Measurements from ENCODE around the gene CDH13. TPM values are rescaled to one million over a fixed set of nuclear protein-coding genes. Genes with fewer than 3 reads are reported as not detected.

The CDH13 gene
- total and polyA plus RNA-seq, 12 donors, result 0.86 to 30.6 (median 2.4) TPM

- no peak overlapping the region for H3K4me3 ChIP-seq
- H3K9me3 ChIP-seq (replicated peaks in 1 of 3), result no peaks in the 10 kb centered on the region
- 61 to 82% (median 74%) methylated on average over 3 of the region's 3 CpGs for WGBS, 4 donors
- intact Hi-C loops (cut with DNase I), result no loop called here
- H3K27ac ChIP-seq, result no peak overlapping the region
- no peaks in the 10 kb centered on the region for H3K4me1 ChIP-seq (replicated peaks in 1 of 2)
- peaks cover 11% of the 10 kb centered on the region for H3K27me3 ChIP-seq
- H3K36me3 ChIP-seq (replicated peaks in 1 of 2), result no peaks in the 10 kb centered on the region
- no peak for DNase-seq
- TF ChIP-seq CTCF (IDR thresholded peaks at IDR 0.05), result no peak
- TF ChIP-seq POLR2A (IDR thresholded peaks at IDR 0.05), result no peak
Observed at GRCh38 chr16:82750068-82750467, 123.3 kb downstream of the CDH13 start.

DNA sequence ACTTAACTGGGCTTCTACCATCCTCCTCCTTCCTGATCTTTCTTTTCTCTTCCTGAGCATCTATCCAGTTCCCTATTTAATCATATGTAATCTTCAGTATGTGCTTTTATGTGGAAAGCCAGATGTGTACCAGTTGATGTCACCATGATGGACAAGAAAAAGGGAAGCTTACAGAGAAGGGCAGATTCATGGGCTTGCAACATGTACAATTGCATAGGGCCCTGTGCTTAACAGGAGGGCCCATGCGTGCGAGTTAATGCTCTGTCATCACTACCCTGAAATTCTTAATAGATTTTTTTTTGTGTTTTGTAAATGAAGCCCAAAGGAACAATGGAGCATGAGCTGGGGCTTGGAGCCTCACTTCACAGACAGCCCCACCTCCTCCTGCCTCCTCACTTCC lies 124.3 kb downstream of the CDH13 start:
- Histone ChIP-seq H3K36me3 (replicated peaks in 1 of 2) (no peaks in the 10 kb centered on the region), H3K9me3 (replicated peaks in 1 of 3) (no peaks in the 10 kb centered on the region), H3K27ac (no peak overlapping the region), H3K27me3 (peaks cover 4% of the 10 kb centered on the region), H3K4me1 (replicated peaks in 1 of 2) (no peaks in the 10 kb centered on the region), H3K4me3 (no peak overlapping the region)
- TF ChIP-seq CTCF (IDR thresholded peaks at IDR 0.05), result no peak
- TF ChIP-seq POLR2A (IDR thresholded peaks at IDR 0.05), result no peak
- 66 to 85% (median 77%) methylated on average over 2 of the region's 2 CpGs for WGBS, 4 donors
- DNase-seq, result no peak
- intact Hi-C loops (cut with DNase I), result no loop called here

DNA sequence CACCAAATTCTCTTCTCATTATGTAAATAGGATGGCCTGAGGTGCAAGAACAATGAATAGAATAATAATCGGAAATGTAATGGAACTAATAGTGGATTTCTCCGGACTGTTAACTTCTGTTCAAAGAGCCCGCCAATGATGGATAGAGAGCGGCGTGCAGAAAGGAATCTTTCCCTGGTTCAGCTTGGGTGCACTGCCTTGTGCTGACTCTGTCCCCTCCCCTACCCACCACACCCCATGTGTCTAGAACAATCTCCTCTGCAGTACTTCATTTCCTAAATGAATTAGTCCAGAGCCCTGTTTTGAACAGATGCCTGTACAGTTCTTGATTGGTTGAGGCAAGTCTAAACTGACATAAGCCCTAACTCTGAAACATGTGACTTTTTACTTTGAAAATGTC lies 125.4 kb downstream of the CDH13 start:
- 87 to 95% (median 91%) methylated on average over 5 of the region's 5 CpGs for WGBS, 4 donors
- Histone ChIP-seq H3K4me3 (no peak overlapping the region), H3K4me1 (replicated peaks in 1 of 2) (no peaks in the 10 kb centered on the region), H3K27me3 (peaks cover 4% of the 10 kb centered on the region), H3K27ac (no peak overlapping the region), H3K36me3 (replicated peaks in 1 of 2) (no peaks in the 10 kb centered on the region), H3K9me3 (replicated peaks in 1 of 3) (no peaks in the 10 kb centered on the region)
- intact Hi-C loops (cut with DNase I), result no loop called here
- no peak for DNase-seq
- TF ChIP-seq CTCF (IDR thresholded peaks at IDR 0.05) (no peak), POLR2A (IDR thresholded peaks at IDR 0.05) (no peak)

DNA sequence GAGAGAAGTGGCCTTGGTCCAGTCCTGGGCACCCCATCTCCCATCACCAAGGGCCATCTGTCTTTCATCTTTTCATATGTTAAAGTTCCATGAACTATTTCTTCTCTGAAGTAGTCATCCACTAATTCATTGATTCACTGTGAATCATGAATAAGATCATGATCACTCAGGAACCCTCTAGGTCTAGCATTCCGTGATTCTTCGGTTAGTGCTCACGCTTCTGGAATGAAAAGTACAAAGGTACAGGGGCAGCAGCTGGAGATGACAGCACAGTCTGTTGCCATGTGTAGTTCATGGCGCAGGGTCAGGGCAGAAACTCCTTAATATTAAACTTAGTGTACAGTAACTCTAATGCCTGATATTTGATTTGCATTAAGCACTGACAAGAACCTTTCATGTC lies 127.1 kb downstream of the CDH13 start:
- no peaks in the 10 kb centered on the region for H3K4me1 ChIP-seq (replicated peaks in 1 of 2)
- intact Hi-C loops (cut with DNase I), result no loop called here
- H3K9me3 ChIP-seq (replicated peaks in 1 of 3), result no peaks in the 10 kb centered on the region
- no peak for DNase-seq
- peaks cover 4% of the 10 kb centered on the region for H3K27me3 ChIP-seq
- TF ChIP-seq POLR2A (IDR thresholded peaks at IDR 0.05) (no peak), CTCF (IDR thresholded peaks at IDR 0.05) (no peak)
- no peak overlapping the region for H3K4me3 ChIP-seq
- WGBS, 4 donors, result 83 to 95% (median 92%) methylated on average over 4 of the region's 4 CpGs
- no peaks in the 10 kb centered on the region for H3K36me3 ChIP-seq (replicated peaks in 1 of 2)
- no peak overlapping the region for H3K27ac ChIP-seq

Measured in adrenal gland (tissue), 12 donors.